Measurements from ENCODE around the gene SENP5. TPM values are rescaled to one million over a fixed set of nuclear protein-coding genes. Genes with fewer than 3 reads are reported as not detected.

SENP5 gene
- total and polyA plus RNA-seq, 2 of the 8 experiments (the other 6 are each of a cell fraction or from before 2014, with no cell fraction given) = 6.7 to 27.3 TPM

- Histone ChIP-seq H3K4ac (replicated peaks; ENCODE audit: insufficient read length, low read depth, low read length) (no peak overlapping the region), H2BK120ac (replicated peaks; ENCODE audit: low read depth, low read length) (no peak overlapping the region), H3K18ac (ENCODE audit: extremely low read depth, low read length) (no peak overlapping the region), H3K23me2 (ENCODE audit: low read depth, low read length) (peaks cover 10% of the 10 kb centered on the region; the same call in 1 of the 2 replicates), H3K4me1 (replicated peaks in 1 of 4; ENCODE audit: control insufficient read depth in 3 of 4, insufficient read depth in 4 of 4, low read length in 3 of 4) (peaks cover 0 to 24% (median 10%) of the 10 kb centered on the region in 4 experiments; a peak in 5 of 7 replicates), H3K9me3 (ENCODE audit: insufficient read depth in 2 of 2, low read depth in 1 of 2, low read length in 1 of 2) (no peaks in the 10 kb centered on the region), H4K8ac (ENCODE audit: extremely low read depth, insufficient read depth, low read length) (no peak overlapping the region), H2BK5ac (ENCODE audit: low read depth, low read length) (no peak overlapping the region), H3K14ac (ENCODE audit: insufficient read length) (no peak overlapping the region), H3K9ac (replicated peaks in 1 of 4; ENCODE audit: extremely low read depth in 1 of 4, low read depth in 3 of 4, low read length in 3 of 4) (no peak overlapping the region), H2BK15ac (ENCODE audit: low read length) (no peak overlapping the region), H3K4me2 (ENCODE audit: insufficient read depth in 1 of 2, low read depth in 2 of 2, low read length in 2 of 2) (no peak overlapping the region; a peak in 1 of 4 replicates), H3K79me1 (ENCODE audit: low read depth, low read length) (no peaks in the 10 kb centered on the region), H3K4me3 (ENCODE audit: extremely low read depth in 1 of 4, insufficient read depth in 2 of 4, low read depth in 3 of 4, low read length in 4 of 4) (no peak overlapping the region), H3K27me3 (replicated peaks in 1 of 4; ENCODE audit: control insufficient read depth in 3 of 4, extremely low read depth in 1 of 4, insufficient read depth in 3 of 4, low read length in 3 of 4) (peaks cover 47 to 58% (median 55%) of the 10 kb centered on the region in 4 experiments), H2AFZ (ENCODE audit: low read length) (no peak overlapping the region), H2BK20ac (ENCODE audit: low read length) (no peak overlapping the region), H2AK5ac (ENCODE audit: low read depth, low read length) (no peak overlapping the region), H3K56ac (replicated peaks; ENCODE audit: insufficient read length, low read depth, low read length) (no peak overlapping the region), H3K36me3 (ENCODE audit: control insufficient read depth in 2 of 4, insufficient read depth in 4 of 4, low read length in 3 of 4) (peaks cover 0 to 8% (median 0%) of the 10 kb centered on the region in 4 experiments; a peak in 1 of 8 replicates), H4K5ac (ENCODE audit: insufficient read length, low read depth, low read length) (no peak overlapping the region), H4K91ac (replicated peaks; ENCODE audit: insufficient read length, low read length) (no peak overlapping the region), H4K20me1 (replicated peaks in 1 of 2; ENCODE audit: control insufficient read depth in 1 of 2, insufficient read depth in 2 of 2, low read length in 2 of 2) (no peaks in the 10 kb centered on the region), H2BK12ac (ENCODE audit: low read depth, low read length) (no peak overlapping the region), H3K79me2 (ENCODE audit: control insufficient read depth in 1 of 2, insufficient read depth in 2 of 2, low read length in 2 of 2) (no peaks in the 10 kb centered on the region), H3K27ac (ENCODE audit: low read depth, low read length) (no peak overlapping the region), H3K23ac (ENCODE audit: insufficient read length) (no peak overlapping the region)
- WGBS, 2 experiments (ENCODE audit: extremely low coverage in 1 of 2, insufficient coverage in 1 of 2, insufficient read length in 1 of 2, insufficient replicate concordance in 2 of 2, low coverage in 1 of 2, low lambda C conversion rate in 2 of 2, missing lambda C conversion rate in 1 of 2) = 82% methylated on average over 10 of the region's 10 CpGs; no CpG with 5 or more reads in 1 of the 2 experiments
- ChIA-PET POLR2A (ENCODE audit: partially characterized antibody) (no interaction called here), CTCF (ENCODE audit: partially characterized antibody) (interaction anchor here (1.1 kb wide), 1 partner anchor 31 kb away, joined by 4 read pairs; no protein-coding TSS in a partner anchor)
- FAIRE-seq (no peak), DNase-seq (ENCODE audit: low read depth in 1 of 2, low spot score in 2 of 2) (no peak)
- TF ChIP-seq SIN3A (conservative IDR thresholded peaks at IDR 0.05 in 1 of 2, IDR thresholded peaks at IDR 0.05 in 1 of 2; ENCODE audit: low read depth in 1 of 2, low read length in 2 of 2) (no peak), NRF1 (IDR thresholded peaks at IDR 0.05; ENCODE audit: low read depth, low read length) (no peak), TAF7 (optimal IDR thresholded peaks at IDR 0.05; ENCODE audit: borderline replicate concordance, low read depth, low read length) (no peak), SIRT6 (IDR thresholded peaks at IDR 0.05; ENCODE audit: low read length) (no peak), KDM1A (IDR thresholded peaks at IDR 0.05; ENCODE audit: borderline replicate concordance, low read length) (no peak), POU5F1 (IDR thresholded peaks at IDR 0.05; ENCODE audit: low read depth, low read length) (no peak), JUND (IDR thresholded peaks at IDR 0.05; ENCODE audit: low read length) (no peak), NANOG (IDR thresholded peaks at IDR 0.05; ENCODE audit: insufficient read depth, low read depth, low read length, poor library complexity, severe bottlenecking) (no peak), CREB1 (IDR thresholded peaks at IDR 0.05) (no peak), CHD1 (IDR thresholded peaks at IDR 0.05; ENCODE audit: low read depth, low read length) (no peak), ZNF274 (IDR thresholded peaks at IDR 0.05; ENCODE audit: borderline replicate concordance, extremely low read depth, low read length) (no peak), POLR2AphosphoS5 (IDR thresholded peaks at IDR 0.05; ENCODE audit: low read depth, low read length) (no peak), RNF2 (IDR thresholded peaks at IDR 0.05; ENCODE audit: borderline replicate concordance, low read depth, low read length, missing control alignments, poor library complexity, severe bottlenecking) (no peak)
Measured at GRCh38 chr3:196965804-196966173, 98.1 kb downstream of the SENP5 start.
